Kidney (tissue), 14 donors: ENCODE data around the gene CACNG6. TPM values are rescaled to one million over a fixed set of nuclear protein-coding genes. Genes with fewer than 3 reads are reported as not detected.

Experiments used
- DNase-seq, 5 donors: peaks; one replicate each; pipeline ENCODE4 v3.0.0-alpha.2; 2013 to 2020
- FAIRE-seq: peaks from 2 replicates; lab custom pipeline; 2012; peaks lifted over from hg19 to GRCh38; lab: Jason Lieb, UNC
- H3K27ac ChIP-seq, 2 donors: one replicate each; pipeline ENCODE4 v1.7.0; 2013; ENCODE audit warnings: low read depth in 2 of 2, low read length in 2 of 2, inconsistent platforms in 1 of 2
- H3K27me3 ChIP-seq: one replicate; pipeline ENCODE4 v1.7.1; 2013; ENCODE audit warnings: low read length, inconsistent platforms; ENCODE audit not compliant: control insufficient read depth, insufficient read depth
- H3K36me3 ChIP-seq, 3 donors: one replicate each; pipeline versions ENCODE4 v1.7.0 to v1.7.1; 2013; ENCODE audit warnings: low read length in 3 of 3, control low read depth in 1 of 3, inconsistent platforms in 1 of 3; ENCODE audit not compliant: insufficient read depth in 3 of 3, control insufficient read depth in 2 of 3
- H3K4me1 ChIP-seq, 3 donors: one replicate each; pipeline versions ENCODE4 v1.7.0 to v1.7.1; 2013; ENCODE audit warnings: low read length in 3 of 3, inconsistent platforms in 1 of 3, low read depth in 1 of 3; ENCODE audit not compliant: control insufficient read depth in 2 of 3, insufficient read depth in 2 of 3
- H3K4me3 ChIP-seq, 3 donors: one replicate each; pipeline versions ENCODE4 v1.7.0 to v1.8.1; 2013; ENCODE audit warnings: low read length in 3 of 3, control low read depth in 1 of 3, inconsistent platforms in 1 of 3
- H3K9ac ChIP-seq, 3 donors: one replicate each; pipeline versions ENCODE4 v1.7.0 to v1.7.1; 2013; ENCODE audit warnings: low read length in 3 of 3, control low read depth in 1 of 3, inconsistent platforms in 1 of 3
- H3K9me3 ChIP-seq, 3 donors: one replicate each; pipeline versions ENCODE4 v1.7.0 to v1.7.1; 2013; ENCODE audit warnings: low read length in 3 of 3, control low read depth in 1 of 3, inconsistent platforms in 1 of 3; ENCODE audit not compliant: control insufficient read depth in 2 of 3, insufficient read depth in 1 of 3
- intact Hi-C: fragments of 100-400 bp; cut with DNase I; formaldehyde crosslinking; loops from one replicate; pipeline ENCODE4 v1.11.1; 2022
- polyA plus RNA-seq: library from polyadenylated mRNA; stranded (reverse); fragments of 350-450 nt; fragmentation: Illumina TruSeq; extraction: RNeasy Lipid Tissue Mini Kit (QIAGEN cat#74804); gene quantifications from one replicate; pipeline ENCODE4 v1.2.3, GENCODE V29; 2014; ENCODE audit warnings: low read depth, low replicate concordance; ENCODE audit not compliant: insufficient read depth
- total RNA-seq: library from RNA; stranded (reverse); fragmentation: NEBNext Ultra II Directional; extraction: Animal tissue kit (Norgen Biotek cat#: 25700); gene quantifications from one replicate; pipeline ENCODE4 v1.2.1, GENCODE V29; 2021
- TF ChIP-seq, protein P1 (sequence below): IDR thresholded peaks from 3 replicates; pipeline ENCODE4 v1.5.1; 2012; ENCODE audit warnings: mild to moderate bottlenecking, moderate library complexity, borderline replicate concordance; ENCODE audit not compliant: insufficient read depth; ENCODE audit errors: extremely low read depth
- donor health status: control.
- donor health status: control.
- donor health status: control.
- donor health status: control.
- donor health status: control.
- donor health status: DM: yes; HTN: yes; CAD: no.
- donor health status: Normal renal cell carcinoma (clear cell type).

Gene CACNG6
- total and polyA plus RNA-seq, 2 donors from 2014 or later, result not detected

DNA sequence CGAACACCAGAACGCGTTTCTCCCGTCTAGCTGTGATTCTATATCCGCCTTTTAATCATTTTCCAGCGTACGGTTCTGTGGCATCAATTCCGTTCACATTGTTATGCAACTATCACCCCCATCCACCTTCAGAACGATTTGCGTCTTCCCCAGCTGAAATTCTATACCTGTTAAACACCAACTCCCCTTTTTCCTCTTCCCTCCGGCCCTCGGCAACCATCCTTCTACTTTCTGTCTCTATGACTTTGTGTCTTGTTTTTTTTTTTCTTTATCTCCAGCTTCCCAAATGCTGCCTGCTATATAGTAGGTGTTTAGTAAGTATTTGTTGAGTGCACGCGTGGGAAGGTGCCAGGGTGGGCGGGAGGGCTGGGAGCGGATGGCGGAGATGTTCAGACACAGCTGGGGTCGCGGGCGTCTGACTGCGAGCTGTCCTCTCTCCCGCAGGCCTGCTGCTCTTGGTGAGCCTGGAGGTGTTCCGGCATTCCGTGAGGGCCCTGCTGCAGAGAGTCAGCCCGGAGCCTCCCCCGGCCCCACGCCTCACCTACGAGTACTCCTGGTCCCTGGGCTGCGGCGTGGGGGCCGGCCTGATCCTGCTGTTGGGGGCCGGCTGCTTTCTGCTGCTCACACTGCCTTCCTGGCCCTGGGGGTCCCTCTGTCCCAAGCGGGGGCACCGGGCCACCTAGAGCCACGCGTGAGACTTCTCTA is 20.2 kb downstream of the CACNG6 start:
- TF ChIP-seq, protein P1, sequence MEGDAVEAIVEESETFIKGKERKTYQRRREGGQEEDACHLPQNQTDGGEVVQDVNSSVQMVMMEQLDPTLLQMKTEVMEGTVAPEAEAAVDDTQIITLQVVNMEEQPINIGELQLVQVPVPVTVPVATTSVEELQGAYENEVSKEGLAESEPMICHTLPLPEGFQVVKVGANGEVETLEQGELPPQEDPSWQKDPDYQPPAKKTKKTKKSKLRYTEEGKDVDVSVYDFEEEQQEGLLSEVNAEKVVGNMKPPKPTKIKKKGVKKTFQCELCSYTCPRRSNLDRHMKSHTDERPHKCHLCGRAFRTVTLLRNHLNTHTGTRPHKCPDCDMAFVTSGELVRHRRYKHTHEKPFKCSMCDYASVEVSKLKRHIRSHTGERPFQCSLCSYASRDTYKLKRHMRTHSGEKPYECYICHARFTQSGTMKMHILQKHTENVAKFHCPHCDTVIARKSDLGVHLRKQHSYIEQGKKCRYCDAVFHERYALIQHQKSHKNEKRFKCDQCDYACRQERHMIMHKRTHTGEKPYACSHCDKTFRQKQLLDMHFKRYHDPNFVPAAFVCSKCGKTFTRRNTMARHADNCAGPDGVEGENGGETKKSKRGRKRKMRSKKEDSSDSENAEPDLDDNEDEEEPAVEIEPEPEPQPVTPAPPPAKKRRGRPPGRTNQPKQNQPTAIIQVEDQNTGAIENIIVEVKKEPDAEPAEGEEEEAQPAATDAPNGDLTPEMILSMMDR, result no peak
- intact Hi-C loops, result no loop called here
- no peak overlapping the region for H3K27ac ChIP-seq
- no peaks in the 10 kb centered on the region for H3K36me3 ChIP-seq
- DNase-seq, result peak; percentile 32 to 47 (median 43)
- H3K9ac ChIP-seq, result no peak overlapping the region
- no peaks in the 10 kb centered on the region for H3K9me3 ChIP-seq
- peaks cover 3% of the 10 kb centered on the region for H3K27me3 ChIP-seq
- no peaks in the 10 kb centered on the region for H3K4me1 ChIP-seq
- FAIRE-seq, result no peak
- H3K4me3 ChIP-seq, result no peak overlapping the region

- TF ChIP-seq, protein P1, result no peak
- Histone ChIP-seq H3K36me3 (no peaks in the 10 kb centered on the region), H3K4me1 (no peaks in the 10 kb centered on the region), H3K27ac (no peak overlapping the region), H3K4me3 (no peak overlapping the region), H3K9me3 (peaks cover 0 to 3% (median 0%) of the 10 kb centered on the region in 3 donors), H3K27me3 (peaks cover 3% of the 10 kb centered on the region), H3K9ac (no peak overlapping the region)
- no peak for FAIRE-seq
- DNase-seq, result no peak
- intact Hi-C loops, result no loop called here
Observed at GRCh38 chr19:54013866-54014265, 22.4 kb downstream of the CACNG6 start.

GRCh38 chr19:54014920-54015560 is 23.6 kb downstream of the CACNG6 start:
- H3K36me3 ChIP-seq, result no peaks in the 10 kb centered on the region
- FAIRE-seq (no peak), DNase-seq (peak in 4 of 5 donors; percentile 40 to 61 (median 58))
- H3K9ac ChIP-seq, result no peak overlapping the region
- TF ChIP-seq, protein P1, result no peak
- no peak overlapping the region for H3K4me3 ChIP-seq
- no peak overlapping the region for H3K27ac ChIP-seq
- peaks cover 0 to 3% (median 0%) of the 10 kb centered on the region in 3 donors for H3K9me3 ChIP-seq
- intact Hi-C loops, result no loop called here
- H3K27me3 ChIP-seq, result peaks cover 3% of the 10 kb centered on the region
- no peaks in the 10 kb centered on the region for H3K4me1 ChIP-seq
